HEK293 (cell line): ENCODE measurements around the gene ALG8.
"Not testable (repeated sequence)": the region's sequence is repeated elsewhere in the genome, so short reads cannot be mapped to it uniquely, and the experiment has no call there.

ENCODE experiments used
- CTCF ChIA-PET: fragments of 350-600 bp; formaldehyde crosslinking; extraction: SDS; loops from one replicate; lab custom pipeline; 2021; ENCODE audit warnings: antibody characterized with exemption; lab: Yijun Ruan, JAX
- POLR2A ChIA-PET: fragments of 300-600 bp; formaldehyde crosslinking; extraction: SDS; loops from one replicate; lab custom pipeline; 2020; ENCODE audit warnings: antibody characterized with exemption, inconsistent platforms; lab: Yijun Ruan, JAX
- H3K27ac ChIP-seq: fragments of 200-500 bp; sonication (Bioruptor generic); 2 replicates; pipeline ENCODE4 v1.5.1; 2014; ENCODE audit warnings: low read depth, low read length, control low read depth, inconsistent platforms; ENCODE audit errors: extremely low read depth
- H3K36me3 ChIP-seq, 2 experiments: fragments of 200-500 bp in 1 of 2; sonication (Bioruptor generic) in 1 of 2; 1 replicate in 1 of 2; 2 replicates in 1 of 2; pipeline ENCODE4 v1.5.1; 2014 to 2017; ENCODE audit warnings: inconsistent platforms in 2 of 2, low read length in 2 of 2; ENCODE audit not compliant: control insufficient read depth in 2 of 2, insufficient read depth in 1 of 2
- H3K4me1 ChIP-seq: fragments of 200-500 bp; sonication (Bioruptor generic); 2 replicates; pipeline ENCODE4 v1.5.1; 2014; ENCODE audit warnings: mild to moderate bottlenecking, low read length, inconsistent platforms; ENCODE audit not compliant: control insufficient read depth, insufficient read depth
- H3K4me3 ChIP-seq: 2 replicates; pipeline ENCODE4 v1.5.1; 2011; ENCODE audit warnings: low read depth, mild to moderate bottlenecking, control low read depth, low read length, moderate library complexity
- H3K9me3 ChIP-seq: fragments of 200-500 bp; sonication (Bioruptor generic); 2 replicates; pipeline ENCODE4 v1.5.1; 2014; ENCODE audit warnings: low read depth, low read length, inconsistent platforms; ENCODE audit not compliant: control insufficient read depth, insufficient read depth
- GFI1B ChIP-seq: fragments of 450-650 bp; formaldehyde crosslinking; IDR thresholded peaks from 2 replicates; pipeline ENCODE4 v1.5.1; 2016; ENCODE audit warnings: missing biosample characterization, missing genetic modification characterization
- YY2 ChIP-seq: fragments of 450-650 bp; formaldehyde crosslinking; IDR thresholded peaks from 2 replicates; pipeline ENCODE4 v1.5.1; 2016; ENCODE audit warnings: missing biosample characterization, missing genetic modification characterization
- ZBTB1 ChIP-seq: fragments of 450-650 bp; formaldehyde crosslinking; IDR thresholded peaks from 2 replicates; pipeline ENCODE4 v1.5.1; 2016; ENCODE audit warnings: missing biosample characterization, missing genetic modification characterization
- ZBTB7A ChIP-seq: fragments of 450-650 bp; formaldehyde crosslinking; IDR thresholded peaks from 2 replicates; pipeline ENCODE4 v1.5.1; 2016; ENCODE audit warnings: low read depth, missing biosample characterization, missing genetic modification characterization
- ZFP69B ChIP-seq: fragments of 450-650 bp; formaldehyde crosslinking; IDR thresholded peaks from 2 replicates; pipeline ENCODE4 v1.5.1; 2016; ENCODE audit warnings: missing biosample characterization, missing genetic modification characterization
- ZNF112 ChIP-seq: fragments of 450-650 bp; formaldehyde crosslinking; IDR thresholded peaks from 2 replicates; pipeline ENCODE4 v1.5.0; 2017; ENCODE audit warnings: missing biosample characterization, missing genetic modification characterization
- ZNF157 ChIP-seq: fragments of 450-650 bp; formaldehyde crosslinking; IDR thresholded peaks from 2 replicates; pipeline ENCODE4 v1.5.1; 2016; ENCODE audit warnings: missing biosample characterization, missing genetic modification characterization
- ZNF174 ChIP-seq: fragments of 450-650 bp; formaldehyde crosslinking; IDR thresholded peaks from 2 replicates; pipeline ENCODE4 v1.5.0; 2017; ENCODE audit warnings: missing biosample characterization, mild to moderate bottlenecking, missing genetic modification characterization
- ZNF184 ChIP-seq: fragments of 450-650 bp; IDR thresholded peaks from 2 replicates; pipeline ENCODE4 v1.5.1; 2018; ENCODE audit warnings: missing biosample characterization, mild to moderate bottlenecking, missing genetic modification characterization
- ZNF324 ChIP-seq: fragments of 450-650 bp; formaldehyde crosslinking; IDR thresholded peaks from 2 replicates; pipeline ENCODE4 v1.5.1; 2016; ENCODE audit warnings: missing biosample characterization, missing genetic modification characterization
- ZNF391 ChIP-seq: fragments of 450-650 bp; formaldehyde crosslinking; IDR thresholded peaks from 2 replicates; pipeline ENCODE4 v1.5.1; 2016; ENCODE audit warnings: low read depth, missing biosample characterization, missing genetic modification characterization, borderline replicate concordance
- ZNF416 ChIP-seq: fragments of 450-650 bp; formaldehyde crosslinking; IDR thresholded peaks from 2 replicates; pipeline ENCODE4 v1.5.1; 2016; ENCODE audit warnings: missing biosample characterization, missing genetic modification characterization
- ZNF423 ChIP-seq: fragments of 450-650 bp; formaldehyde crosslinking; IDR thresholded peaks from 2 replicates; pipeline ENCODE4 v1.5.1; 2016; ENCODE audit warnings: missing biosample characterization, missing genetic modification characterization
- ZNF510 ChIP-seq: fragments of 450-650 bp; formaldehyde crosslinking; IDR thresholded peaks from 2 replicates; pipeline ENCODE4 v1.5.1; 2018; ENCODE audit warnings: mild to moderate bottlenecking, missing genetic modification characterization, missing biosample characterization; ENCODE audit not compliant: insufficient replicate concordance
- ZNF514 ChIP-seq: fragments of 450-650 bp; formaldehyde crosslinking; IDR thresholded peaks from 2 replicates; pipeline ENCODE4 v1.5.1; 2016; ENCODE audit warnings: missing biosample characterization, missing genetic modification characterization
- ZNF548 ChIP-seq: fragments of 450-650 bp; formaldehyde crosslinking; IDR thresholded peaks from 2 replicates; pipeline ENCODE4 v1.5.1; 2016; ENCODE audit warnings: missing biosample characterization, missing genetic modification characterization
- ZNF549 ChIP-seq: fragments of 450-650 bp; IDR thresholded peaks from 2 replicates; pipeline ENCODE4 v1.5.1; 2018; ENCODE audit warnings: missing biosample characterization, missing genetic modification characterization, mild to moderate bottlenecking, inconsistent platforms, moderate library complexity
- ZNF555 ChIP-seq: fragments of 450-650 bp; formaldehyde crosslinking; conservative IDR thresholded peaks from 2 replicates; pipeline ENCODE4 v1.5.1; 2017; ENCODE audit warnings: missing biosample characterization, mild to moderate bottlenecking, missing genetic modification characterization, inconsistent platforms
- ZNF561 ChIP-seq: fragments of 450-650 bp; IDR thresholded peaks from 2 replicates; pipeline ENCODE4 v1.5.1; 2018; ENCODE audit warnings: missing biosample characterization, missing genetic modification characterization, borderline replicate concordance
- ZNF596 ChIP-seq: fragments of 450-650 bp; IDR thresholded peaks from 2 replicates; pipeline ENCODE4 v1.5.0; 2018; ENCODE audit warnings: missing biosample characterization, mild to moderate bottlenecking, missing genetic modification characterization, moderate library complexity
- ZNF629 ChIP-seq: fragments of 450-650 bp; formaldehyde crosslinking; IDR thresholded peaks from 2 replicates; pipeline ENCODE4 v1.5.1; 2017; ENCODE audit warnings: missing biosample characterization, missing genetic modification characterization
- ZNF677 ChIP-seq: fragments of 450-650 bp; IDR thresholded peaks from 2 replicates; pipeline ENCODE4 v1.5.0; 2018; ENCODE audit warnings: missing biosample characterization, mild to moderate bottlenecking, missing genetic modification characterization, moderate library complexity
- ZNF768 ChIP-seq: fragments of 450-650 bp; formaldehyde crosslinking; IDR thresholded peaks from 2 replicates; pipeline ENCODE4 v1.5.1; 2018; ENCODE audit warnings: missing biosample characterization, mild to moderate bottlenecking, missing genetic modification characterization

The ALG8 gene

DNA sequence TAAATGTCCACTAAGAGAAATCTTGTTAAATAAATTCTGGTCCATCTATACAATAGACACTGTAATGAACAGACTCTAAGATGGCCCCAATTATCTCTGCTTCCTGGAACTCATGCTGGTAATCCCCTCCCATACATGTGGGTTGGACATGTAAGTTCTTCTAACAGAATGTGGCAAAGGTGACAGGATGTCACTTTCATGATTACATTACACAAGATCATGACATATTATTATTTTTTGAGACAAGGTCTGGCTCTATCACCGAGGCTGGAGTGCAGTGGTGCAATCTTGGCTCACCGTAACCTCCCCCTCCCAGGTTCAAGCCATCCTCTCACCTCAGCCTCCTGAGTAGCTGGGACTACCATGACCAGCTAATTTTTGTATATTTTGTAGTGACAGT lies 45.2 kb downstream of the ALG8 start:
- H3K9me3 ChIP-seq, result no peaks in the 10 kb centered on the region
- H3K4me1 ChIP-seq, result no peaks in the 10 kb centered on the region
- peaks cover 0 to 36% of the 10 kb centered on the region in 2 experiments; a peak in 2 of 3 replicates for H3K36me3 ChIP-seq
- H3K27ac ChIP-seq, result no peak overlapping the region
- CTCF ChIA-PET, result no interaction called here
- no peak overlapping the region for H3K4me3 ChIP-seq
- TF ChIP-seq ZNF324 (tag by site-specific recombination), result no peak
- TF ChIP-seq GFI1B (tag by site-specific recombination), result no peak
- no peak for TF ChIP-seq ZNF596
- no peak for TF ChIP-seq ZNF416 (tag by site-specific recombination)
- TF ChIP-seq ZNF112 (tag by site-specific recombination), result no peak
- TF ChIP-seq YY2, result no peak
- TF ChIP-seq ZNF549 (tag by site-specific recombination), result no peak
- no peak for TF ChIP-seq ZNF561
- TF ChIP-seq ZNF510 (tag by site-specific recombination), result no peak
- TF ChIP-seq ZBTB7A, result no peak
- no peak for TF ChIP-seq ZNF423
- POLR2A ChIA-PET, result no interaction called here

DNA sequence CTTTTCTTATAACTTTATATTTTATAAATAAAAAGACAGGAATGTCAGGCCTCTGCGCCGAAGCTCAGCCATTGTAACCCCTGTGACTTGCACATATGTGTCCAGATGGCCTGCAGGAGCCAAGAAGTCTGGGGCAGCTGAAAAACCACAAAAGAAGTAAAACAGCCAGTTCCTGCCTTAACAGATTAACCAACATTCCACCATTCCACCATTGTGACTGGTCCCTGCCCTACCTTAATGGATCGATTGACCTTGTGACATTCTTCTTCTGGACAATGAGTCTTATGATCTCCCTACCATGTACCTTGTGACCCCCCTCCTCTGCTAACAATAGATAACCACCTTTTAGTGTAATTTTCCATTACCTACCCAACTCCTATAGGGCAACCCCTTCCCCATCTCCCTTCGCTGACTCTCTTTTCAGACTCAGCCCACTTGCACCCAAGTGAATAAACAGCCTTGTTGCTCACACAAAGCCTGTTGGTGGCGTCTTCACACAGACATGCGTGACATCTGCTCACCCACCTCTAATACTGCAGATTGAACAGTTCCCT lies 52.8 kb downstream of the ALG8 start:
- POLR2A ChIA-PET, result interaction anchor here (0.7 kb wide), 1 partner anchor 12 kb away, joined by 4 read pairs; no protein-coding TSS in a partner anchor
- H3K4me1 ChIP-seq, H3K4me3 ChIP-seq, H3K36me3 ChIP-seq, CTCF ChIA-PET, H3K27ac ChIP-seq, H3K9me3 ChIP-seq: not testable (repeated sequence)

DNA sequence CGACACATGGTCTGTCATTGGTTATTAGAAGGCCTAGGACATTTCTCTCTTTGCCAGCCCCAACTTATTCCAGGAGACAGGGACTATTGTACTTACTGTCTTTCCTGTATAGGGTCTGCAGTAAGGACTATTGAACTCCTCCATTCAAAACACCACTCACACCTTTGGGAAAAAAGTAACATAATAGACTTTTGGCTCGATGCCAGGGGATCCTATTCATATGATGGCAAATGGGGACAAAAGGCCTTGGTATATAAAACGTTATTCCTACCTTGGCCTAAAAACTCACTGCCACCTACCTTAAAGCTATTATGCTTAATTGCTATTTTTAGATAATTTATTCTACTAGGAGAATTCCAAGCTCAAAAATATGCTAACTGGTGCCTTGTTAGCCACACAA lies 53.5 kb downstream of the ALG8 start:
- TF ChIP-seq ZNF184 (tag by site-specific recombination) (no peak), ZNF768 (tag by site-specific recombination) (no peak), ZNF174 (tag by site-specific recombination) (no peak), ZNF391 (tag by site-specific recombination) (no peak), ZNF514 (tag by site-specific recombination) (no peak), ZNF548 (tag by site-specific recombination) (no peak), ZFP69B (tag by site-specific recombination) (no peak), ZBTB1 (tag by site-specific recombination) (no peak), ZNF677 (tag by site-specific recombination) (no peak), ZNF629 (tag by site-specific recombination) (no peak), ZNF555 (no peak), ZNF157 (tag by site-specific recombination) (no peak)
- H3K4me3 ChIP-seq, result no peak overlapping the region
- H3K4me1 ChIP-seq, result no peaks in the 10 kb centered on the region
- ChIA-PET POLR2A (no interaction called here), CTCF (no interaction called here)
- H3K36me3 ChIP-seq, result no peaks in the 10 kb centered on the region
- no peak overlapping the region for H3K27ac ChIP-seq
- H3K9me3 ChIP-seq, result no peaks in the 10 kb centered on the region

DNA sequence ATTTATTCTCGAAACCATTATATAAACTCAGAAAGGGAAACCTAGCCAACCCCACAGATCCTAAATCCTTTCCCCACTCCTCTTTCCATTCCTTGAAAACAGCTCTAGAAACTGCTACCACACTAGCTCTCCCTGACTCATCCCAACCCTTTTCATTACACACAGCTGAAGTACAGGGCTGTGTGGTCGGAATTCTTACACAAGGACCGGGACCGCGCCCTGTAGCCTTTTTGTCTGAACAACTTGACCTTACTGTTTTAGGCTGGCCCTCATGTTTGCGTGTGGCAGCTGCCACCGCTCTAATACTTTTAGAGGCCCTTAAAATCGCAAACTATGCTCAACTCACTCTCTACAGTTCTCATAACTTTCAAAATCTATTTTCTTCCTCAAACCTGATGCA lies 54.9 kb downstream of the ALG8 start:
- POLR2A ChIA-PET, H3K27ac ChIP-seq, H3K4me3 ChIP-seq, H3K9me3 ChIP-seq, H3K36me3 ChIP-seq, H3K4me1 ChIP-seq: not testable (repeated sequence)
- CTCF ChIA-PET, result interaction anchor here (0.6 kb wide), 1 partner anchor 11 kb away, joined by 3 read pairs; no protein-coding TSS in a partner anchor
